PC-9 (cell line): ENCODE measurements around the gene KIF11. TPM values are rescaled to one million over a fixed set of nuclear protein-coding genes. Genes with fewer than 3 reads are reported as not detected.

Experiments
- BruUV-seq: library from RNA; stranded (reverse); fragments of 400-500 nt; replicated peaks from 2 replicates; lab custom pipeline; 2021; lab: Mats Ljungman, UMichigan
- CTCF ChIA-PET: fragments of 300-600 bp; sonication (Branson Sonifier 250); formaldehyde crosslinking; loops from one replicate; lab custom pipeline; 2022; ENCODE audit warnings: antibody characterized with exemption; lab: Charles Lee
- POLR2A ChIA-PET: fragments of 300-600 bp; sonication (Branson Sonifier 250); formaldehyde crosslinking; loops from one replicate; lab custom pipeline; 2022; ENCODE audit warnings: antibody characterized with exemption; ENCODE audit not compliant: unreplicated experiment; lab: Charles Lee
- DNase-seq, 2 experiments: peaks; one replicate each; pipeline versions ENCODE4 v3.0.0 to v3.0.0-alpha.2; 2015 to 2022; ENCODE audit warnings: mixed read lengths in 1 of 2
- H2AFZ ChIP-seq: fragments of 200-600 bp; sonication (generic); 2 replicates; pipeline ENCODE4 v1.8.1; 2017; ENCODE audit warnings: antibody characterized with exemption
- H3F3A ChIP-seq: fragments of 200-600 bp; sonication (generic); 2 replicates; pipeline ENCODE4 v1.8.1; 2017; ENCODE audit warnings: antibody characterized with exemption, mild to moderate bottlenecking, low read depth; ENCODE audit not compliant: insufficient read depth
- H3K27ac ChIP-seq: fragments of 200-600 bp; sonication (generic); 2 replicates; pipeline ENCODE4 v1.6.1; 2016; ENCODE audit warnings: mixed run types
- H3K27me3 ChIP-seq: fragments of 200-600 bp; sonication (generic); 2 replicates; pipeline ENCODE4 v1.6.1; 2016; ENCODE audit warnings: low read depth, mixed run types; ENCODE audit not compliant: insufficient read depth
- H3K36me3 ChIP-seq: fragments of 200-600 bp; sonication (generic); 2 replicates; pipeline ENCODE4 v1.6.1; 2016; ENCODE audit warnings: low read depth, mixed run types
- H3K4me1 ChIP-seq: fragments of 200-600 bp; sonication (generic); replicated peaks from 2 replicates; pipeline ENCODE4 v1.6.1; 2016; ENCODE audit warnings: mixed run types; ENCODE audit not compliant: insufficient read depth
- H3K4me2 ChIP-seq: fragments of 200-600 bp; sonication (generic); 2 replicates; pipeline ENCODE4 v1.6.1; 2017; ENCODE audit warnings: mixed run types
- H3K4me3 ChIP-seq: fragments of 200-600 bp; sonication (generic); 2 replicates; pipeline ENCODE4 v1.6.1; 2016; ENCODE audit warnings: mixed run types
- H3K79me2 ChIP-seq: fragments of 200-600 bp; sonication (generic); 2 replicates; pipeline ENCODE4 v1.6.1; 2017; ENCODE audit warnings: low read depth, mixed run types
- H3K9me2 ChIP-seq: fragments of 200-600 bp; sonication (generic); 2 replicates; pipeline ENCODE4 v1.8.1; 2017; ENCODE audit warnings: mild to moderate bottlenecking; ENCODE audit not compliant: insufficient read depth
- H3K9me3 ChIP-seq: fragments of 200-600 bp; sonication (generic); 2 replicates; pipeline ENCODE4 v1.8.1; 2016; ENCODE audit warnings: low read depth; ENCODE audit not compliant: insufficient read depth
- H4K20me1 ChIP-seq: fragments of 200-600 bp; sonication (generic); 2 replicates; pipeline ENCODE4 v1.8.1; 2017; ENCODE audit not compliant: insufficient read depth
- CTCF ChIP-seq: fragments of 200-600 bp; sonication (generic); conservative IDR thresholded peaks from 2 replicates; pipeline ENCODE4 v1.6.1; 2017; ENCODE audit warnings: mixed run types, antibody characterized with exemption, mild to moderate bottlenecking, moderate library complexity
- EZH2 ChIP-seq: fragments of 200-600 bp; sonication (generic); IDR thresholded peaks from 2 replicates; pipeline ENCODE4 v1.8.0; 2017; ENCODE audit warnings: antibody characterized with exemption, low read depth
- intact Hi-C: fragments of 100-400 bp; cut with micrococcal nuclease; formaldehyde crosslinking; loops from one replicate; pipeline ENCODE4 v1.10.0; 2022; ENCODE audit not compliant: unreplicated experiment
- total RNA-seq: library from RNA; stranded (reverse); gene quantifications from 2 replicates; pipeline ENCODE4 v1.2.3, GENCODE V29; 2021

Gene KIF11
- total RNA-seq, 1 experiment from 2014 or later = 35.7 TPM

DNA sequence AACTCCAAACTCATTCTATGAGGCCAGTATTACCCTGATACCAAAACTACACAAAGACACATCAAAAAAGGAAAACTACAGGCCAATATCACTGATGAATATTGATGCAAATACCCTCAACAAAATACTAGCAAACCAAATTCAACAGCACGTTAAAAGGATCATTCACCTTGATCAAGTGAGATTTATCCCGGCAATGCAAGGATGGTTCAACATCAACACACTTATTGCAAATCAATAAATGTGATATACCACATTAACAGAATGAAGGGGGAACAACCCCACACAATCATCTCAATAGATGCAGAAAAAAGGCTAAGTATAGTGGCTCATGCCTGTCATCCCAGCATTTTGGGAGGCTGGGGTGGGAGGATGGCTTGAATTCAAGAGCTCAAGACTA, 39.0 kb upstream of the KIF11 start:
- ChIA-PET CTCF (no interaction called here), POLR2A (no interaction called here)
- Histone ChIP-seq H3K27me3 (no peaks in the 10 kb centered on the region), H3K4me2 (no peak overlapping the region), H3K4me3 (no peak overlapping the region), H4K20me1 (no peaks in the 10 kb centered on the region), H3K27ac (no peak overlapping the region), H3F3A (no peaks in the 10 kb centered on the region), H3K9me3 (no peaks in the 10 kb centered on the region), H3K79me2 (no peaks in the 10 kb centered on the region), H3K36me3 (0 out of 2 replicates have a peak, but pooled peaks cover 4% of the 10 kb centered on the region), H3K9me2 (no peaks in the 10 kb centered on the region), H2AFZ (no peak overlapping the region), H3K4me1 (no peaks in the 10 kb centered on the region)
- TF ChIP-seq CTCF = no peak
- no peak for TF ChIP-seq EZH2
- DNase-seq = no peak
- BruUV-seq = no TSS peak
- intact Hi-C loops = no loop called here

DNA sequence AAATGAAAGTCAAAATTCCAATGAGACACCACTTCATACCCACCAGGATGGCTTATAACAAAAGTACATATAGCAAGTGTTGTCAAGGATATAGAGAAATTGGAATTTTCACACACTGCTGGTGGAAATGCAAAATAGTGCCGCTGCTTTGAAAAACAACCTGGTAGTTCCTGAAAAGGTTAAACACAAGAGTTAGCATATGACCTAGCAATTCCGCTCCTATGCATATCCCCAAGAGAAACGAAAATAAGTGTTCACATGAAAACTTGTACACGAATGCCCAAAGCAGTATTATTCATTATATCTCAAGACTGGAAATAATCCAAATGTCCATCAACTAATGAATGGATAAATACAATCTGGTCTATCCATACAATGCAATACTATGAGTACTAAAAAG, 33.9 kb upstream of the KIF11 start:
- H3K79me2 ChIP-seq = peaks cover 12% of the 10 kb centered on the region
- TF ChIP-seq CTCF = no peak
- no peak for TF ChIP-seq EZH2
- H4K20me1 ChIP-seq = no peaks in the 10 kb centered on the region
- H3F3A ChIP-seq = no peaks in the 10 kb centered on the region
- ChIA-PET CTCF (no interaction called here), POLR2A (no interaction called here)
- no peak overlapping the region for H3K4me2 ChIP-seq
- no peaks in the 10 kb centered on the region for H3K9me2 ChIP-seq
- no peak for DNase-seq
- no peaks in the 10 kb centered on the region for H3K4me1 ChIP-seq
- H3K27me3 ChIP-seq = no peaks in the 10 kb centered on the region
- no TSS peak for BruUV-seq
- no peaks in the 10 kb centered on the region for H3K9me3 ChIP-seq
- H2AFZ ChIP-seq = no peak overlapping the region
- H3K36me3 ChIP-seq = 0 out of 2 replicates have a peak, but pooled peaks cover 4% of the 10 kb centered on the region
- H3K4me3 ChIP-seq = no peak overlapping the region
- intact Hi-C loops = no loop called here
- no peak overlapping the region for H3K27ac ChIP-seq

- no peak for DNase-seq
- ChIA-PET CTCF (no interaction called here), POLR2A (no interaction called here)
- TF ChIP-seq EZH2 (no peak), CTCF (no peak)
- Histone ChIP-seq H3K4me3 (no peak overlapping the region), H3K9me3 (no peaks in the 10 kb centered on the region), H2AFZ (no peak overlapping the region), H3K27me3 (no peaks in the 10 kb centered on the region), H3K4me2 (no peak overlapping the region), H3F3A (no peaks in the 10 kb centered on the region), H3K9me2 (no peaks in the 10 kb centered on the region), H3K4me1 (peaks cover 3% of the 10 kb centered on the region), H3K36me3 (no peaks in the 10 kb centered on the region), H3K27ac (no peak overlapping the region), H4K20me1 (no peaks in the 10 kb centered on the region), H3K79me2 (peaks cover 35% of the 10 kb centered on the region)
- no TSS peak for BruUV-seq
- intact Hi-C loops = no loop called here
These were observed 30.5 kb upstream of the KIF11 start for GRCh38 chr10:92562424-92562823.
